M059J (cell line): Measurements from ENCODE around the gene MPO. TPM values are rescaled to one million over a fixed set of nuclear protein-coding genes. Genes with fewer than 3 reads are reported as not detected.

Source experiments
- DNase-seq: peaks from one replicate; pipeline ENCODE4 v3.0.0-alpha.2; 2012; ENCODE audit warnings: low read depth
- total RNA-seq: library from RNA; depleted of rRNA; stranded (reverse); fragments of >200 nt; shearing (Covaris generic); gene quantifications from 2 replicates; pipeline ENCODE4 v1.2.3, GENCODE V29; 2014; rRNA removed

Gene MPO
- total RNA-seq, 1 experiment from 2014 or later = not detected

DNA sequence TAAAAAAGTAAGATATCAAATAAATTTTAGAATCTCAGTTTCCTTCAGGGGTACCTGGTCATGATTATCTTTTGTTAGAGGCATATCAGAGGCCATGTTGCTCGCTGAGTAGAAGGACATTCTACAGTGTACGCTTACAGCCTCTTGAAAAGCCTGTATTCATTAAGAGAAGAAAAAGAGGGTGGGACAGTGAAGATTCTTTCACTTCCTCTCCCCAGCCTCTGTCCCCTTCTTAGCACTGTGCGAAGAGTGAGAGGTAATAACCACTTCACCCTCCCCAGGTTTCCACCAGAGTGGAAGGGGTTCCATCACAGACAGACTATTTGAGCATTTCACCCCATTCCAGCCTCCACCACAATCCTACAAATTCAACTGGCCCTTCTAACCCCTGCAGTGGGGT is 47.2 kb downstream of the MPO start:
- no peak for DNase-seq

DNA sequence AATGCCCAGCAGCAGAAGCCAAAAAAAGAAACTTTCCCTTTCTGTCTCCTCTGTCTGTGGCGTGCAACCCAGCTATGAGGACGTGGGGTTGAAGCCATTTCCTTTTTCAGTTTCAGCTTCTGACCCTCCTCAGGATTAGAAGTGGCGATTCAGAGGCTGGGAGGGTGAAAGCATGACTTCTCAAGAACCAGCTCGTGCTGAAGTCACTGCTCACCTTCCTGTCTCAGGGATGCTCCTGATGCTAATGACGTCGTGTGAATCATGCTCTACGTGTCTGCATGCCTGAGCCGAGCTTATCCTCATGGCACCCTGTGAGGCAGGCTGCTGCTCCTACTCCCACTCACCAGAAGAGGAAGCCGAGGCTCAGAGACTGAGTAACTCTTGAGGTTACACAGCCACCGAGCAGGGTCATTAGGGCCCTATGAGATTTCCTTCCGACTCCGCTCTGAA is 48.0 kb downstream of the MPO start:
- DNase-seq = peak; percentile 61

- DNase-seq = peak; percentile 12
These were observed 49.1 kb downstream of the MPO start for GRCh38 chr17:58231641-58232040.

DNA sequence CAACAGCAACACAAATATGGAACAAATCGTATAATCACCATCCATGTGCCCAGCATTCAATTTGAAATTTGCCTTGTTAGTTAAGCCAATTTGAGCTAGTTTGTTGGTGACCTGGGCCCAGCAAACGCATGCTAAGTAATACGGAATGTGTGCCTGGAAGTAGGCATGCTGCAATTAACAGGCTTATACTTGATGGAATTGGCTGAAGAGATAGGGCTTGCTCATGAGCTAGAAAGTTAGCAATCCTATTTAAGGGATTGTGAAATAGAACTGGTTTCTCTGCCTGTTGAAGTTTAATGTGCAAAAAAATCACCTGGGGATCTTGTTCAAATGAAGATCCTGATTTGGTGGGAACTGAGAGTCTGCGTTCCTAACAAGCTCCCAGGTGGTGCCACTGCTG is 50.9 kb downstream of the MPO start:
- DNase-seq = no peak

- no peak for DNase-seq
These were observed 51.4 kb downstream of the MPO start for GRCh38 chr17:58229384-58229783.

DNA sequence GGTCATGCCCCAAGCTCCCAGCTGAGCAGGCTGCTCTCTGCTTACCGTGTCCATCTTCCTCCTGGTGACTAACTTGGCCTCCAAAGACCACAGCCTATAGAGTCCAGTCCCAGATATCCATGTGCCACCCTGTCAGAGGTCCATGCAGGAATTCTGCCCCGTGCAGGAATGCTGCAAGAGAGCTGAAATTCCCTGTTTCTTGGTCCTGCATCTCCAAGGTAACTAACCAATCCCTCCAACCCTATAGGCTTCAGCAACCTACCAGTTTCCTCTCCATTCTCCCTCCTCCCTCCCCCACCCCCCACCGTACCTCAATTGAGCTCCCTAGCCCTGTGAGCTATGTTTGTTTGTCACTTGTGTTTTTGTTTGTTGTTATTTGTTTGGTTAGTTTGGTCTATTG is 52.1 kb downstream of the MPO start:
- DNase-seq = no peak

- DNase-seq = no peak
These were observed 53.0 kb downstream of the MPO start for GRCh38 chr17:58227733-58228132.

GRCh38 chr17:58224315-58224714 is 56.4 kb downstream of the MPO start:
- peak; percentile 78 for DNase-seq

Other genes starting within 250 kb of the MPO start
- 12.9 and 13.2 TPM in 2 replicates for gene DYNLL2, start 197.5 kb downstream of the MPO start, total RNA-seq
- not detected in 2 replicates for gene OR4D1, start 132.6 kb downstream of the MPO start, total RNA-seq
- gene OR4D2, start 114.0 kb downstream of the MPO start, total RNA-seq = not detected in 2 replicates
- gene EPX, start 88.2 kb downstream of the MPO start, total RNA-seq = not detected in 2 replicates
- 8.1 and 13.8 TPM in 2 replicates for gene MKS1, start 61.7 kb downstream of the MPO start, total RNA-seq
- gene LPO, start 42.4 kb downstream of the MPO start, total RNA-seq = not detected in 2 replicates
- 0.22 and 0.47 TPM in 2 replicates for gene TSPOAP1, start 47.9 kb upstream of the MPO start, total RNA-seq
- gene SUPT4H1, start 71.3 kb upstream of the MPO start, total RNA-seq = 64.3 and 71.6 TPM in 2 replicates
- 0.17 TPM in 1 of 2 replicates, not detected in the other for gene RNF43, start 136.6 kb upstream of the MPO start, total RNA-seq
- not detected in 2 replicates for gene HSF5, start 207.5 kb upstream of the MPO start, total RNA-seq
- 24.4 and 32.5 TPM in 2 replicates for gene MTMR4, start 233.7 kb upstream of the MPO start, total RNA-seq